Activated CD8-positive, alpha-beta memory T cell treated with anti-CD3 and anti-CD28 coated beads for 24 hours (primary cell): ENCODE data around the gene GSTO1.
A peak's percentile ranks its signal among the peaks of the same experiment; 100 is the strongest.

Experiments
- DNase-seq: peaks from one replicate; pipeline ENCODE4 v3.0.0-alpha.2; 2020

The GSTO1 gene

GRCh38 chr10:104307576-104308438 lies 53.1 kb downstream of the GSTO1 start:
- peak; percentile 61 for DNase-seq

GRCh38 chr10:104308439-104308903 lies 53.8 kb downstream of the GSTO1 start:
- DNase-seq: peak; percentile 65

GRCh38 chr10:104309980-104310978 lies 55.6 kb downstream of the GSTO1 start:
- DNase-seq: peak; percentile 48

GRCh38 chr10:104311184-104311720 lies 56.6 kb downstream of the GSTO1 start:
- no peak for DNase-seq

- no peak for DNase-seq
Measured at GRCh38 chr10:104314591-104315485, 60.1 kb downstream of the GSTO1 start.

- DNase-seq: no peak
Measured at GRCh38 chr10:104315486-104315921, 60.8 kb downstream of the GSTO1 start.

- no peak for DNase-seq
Measured at GRCh38 chr10:104316321-104317099, 61.8 kb downstream of the GSTO1 start.
